Gastrocnemius medialis (tissue), 4 donors: ENCODE results near the gene TMEM200C.

Experiments
- CTCF ChIP-seq, 5 experiments: fragments of 450-650 bp in 3 of 5; fragments of 200-600 bp in 2 of 5; sonication (generic) in 2 of 5; IDR thresholded peaks in 4 of 5; conservative IDR thresholded peaks in 1 of 5; 1 replicate in 4 of 5; 2 replicates in 1 of 5; pipeline ENCODE4 v1.5.1; 2016 to 2019; ENCODE audit warnings: antibody characterized with exemption in 5 of 5, mild to moderate bottlenecking in 3 of 5, moderate library complexity in 3 of 5
- POLR2A ChIP-seq, 2 donors: fragments of 450-650 bp; IDR thresholded peaks; one replicate each; pipeline ENCODE4 v1.6.1; 2017; ENCODE audit warnings: antibody characterized with exemption in 2 of 2, mild to moderate bottlenecking in 2 of 2, moderate library complexity in 2 of 2

GRCh38 chr18:5842653-5843052 is 52.7 kb downstream of the TMEM200C start:
- no peak for TF ChIP-seq CTCF (IDR thresholded peaks at IDR 0.05 in 4 of 5, conservative IDR thresholded peaks at IDR 0.05 in 1 of 5)
- TF ChIP-seq POLR2A (IDR thresholded peaks at IDR 0.05), result no peak
